ENCODE measurements around the gene DNAJA2.
"Not testable (repeated sequence)": the region's sequence is repeated elsewhere in the genome, so short reads cannot be mapped to it uniquely, and the experiment has no call there.

Gene DNAJA2

GRCh38 chr16:46973207-46973995 lies at the start of gene DNAJA2:
Gene DNAJA2, minus strand, starts transcription at chr16:46973674. Its CDS starts 102 bp downstream, at chr16:46973572.
- peak; percentile 33 to 69 for DNase-seq

GRCh38 chr16:47019568-47019967 lies 46.1 kb upstream of the DNAJA2 start:
- DNase-seq, result peak in 1 of 2 experiments; percentile 1

- DNase-seq, result peak in 1 of 2 experiments; percentile 13
These were observed 44.9 kb upstream of the DNAJA2 start for GRCh38 chr16:47018223-47018891.

- DNase-seq, result no peak
These were observed 44.2 kb upstream of the DNAJA2 start for GRCh38 chr16:47017636-47018035.

- DNase-seq, result no peak
These were observed 43.2 kb upstream of the DNAJA2 start for GRCh38 chr16:47016700-47017133.

- DNase-seq, result no peak
These were observed 40.4 kb upstream of the DNAJA2 start for GRCh38 chr16:47013910-47014309.

- no peak for DNase-seq
These were observed 39.7 kb upstream of the DNAJA2 start for GRCh38 chr16:47013172-47013571.

- DNase-seq, result not testable (repeated sequence)
These were observed 37.3 kb upstream of the DNAJA2 start for GRCh38 chr16:47010812-47011211.

- DNase-seq, result no peak
These were observed 35.1 kb upstream of the DNAJA2 start for GRCh38 chr16:47008612-47009011.

- DNase-seq, result peak in 1 of 2 experiments; percentile 3
These were observed 34.7 kb upstream of the DNAJA2 start for GRCh38 chr16:47008174-47008573.

- no peak for DNase-seq
These were observed 31.2 kb upstream of the DNAJA2 start for GRCh38 chr16:47004652-47005051.

GRCh38 chr16:47000066-47000465 lies 26.6 kb upstream of the DNAJA2 start:
- not testable (repeated sequence) for DNase-seq

GRCh38 chr16:46997844-46998243 lies 24.4 kb upstream of the DNAJA2 start:
- DNase-seq, result no peak

GRCh38 chr16:46996952-46997458 lies 23.5 kb upstream of the DNAJA2 start:
- no peak for DNase-seq

- DNase-seq, result no peak
These were observed 22.9 kb upstream of the DNAJA2 start for GRCh38 chr16:46996391-46996790.

GRCh38 chr16:46991729-46992704 lies 18.5 kb upstream of the DNAJA2 start:
- no peak for DNase-seq

GRCh38 chr16:46986896-46987295 lies 13.4 kb upstream of the DNAJA2 start:
- DNase-seq, result no peak

GRCh38 chr16:46986438-46986837 lies 13.0 kb upstream of the DNAJA2 start:
- no peak for DNase-seq

GRCh38 chr16:46982335-46982734 lies 8.9 kb upstream of the DNAJA2 start:
- no peak for DNase-seq

- no peak for DNase-seq
These were observed 7.5 kb upstream of the DNAJA2 start for GRCh38 chr16:46980926-46981325.

- no peak for DNase-seq
These were observed 3.1 kb upstream of the DNAJA2 start for GRCh38 chr16:46976550-46976949.

GRCh38 chr16:46975908-46976470 lies 2.5 kb upstream of the DNAJA2 start:
- DNase-seq, result no peak
